Neural cell (in vitro differentiated cells): ENCODE measurements around the gene PCYT2. TPM values are rescaled to one million over a fixed set of nuclear protein-coding genes. Genes with fewer than 3 reads are reported as not detected.
A peak's percentile ranks its signal among the peaks of the same experiment; 100 is the strongest.

Experiments used
- H2AFZ ChIP-seq: fragments of 200-600, 300-800 bp; sonication (generic), shearing (Covaris generic); 2 replicates; pipeline ENCODE4 v1.6.0; 2014; ENCODE audit warnings: low read depth, mild to moderate bottlenecking, antibody characterized with exemption, low read length, moderate library complexity
- H3F3A ChIP-seq: fragments of 200-600 bp; shearing (Covaris generic); 2 replicates; pipeline ENCODE4 v1.6.1; 2016; ENCODE audit warnings: mild to moderate bottlenecking, moderate library complexity, mixed read lengths, antibody characterized with exemption, low read length; ENCODE audit not compliant: insufficient read depth, poor library complexity, severe bottlenecking
- H3K27ac ChIP-seq: fragments of 200-600, 300-800 bp; sonication (generic), shearing (Covaris generic); 2 replicates; pipeline ENCODE4 v1.5.1; 2014; ENCODE audit warnings: mild to moderate bottlenecking, low read length, moderate library complexity
- H3K27me3 ChIP-seq: fragments of 300-800, 200-600 bp; sonication (generic), shearing (Covaris generic); 2 replicates; pipeline ENCODE4 v1.6.0; 2014; ENCODE audit warnings: mild to moderate bottlenecking, low read depth, low read length, moderate library complexity; ENCODE audit not compliant: insufficient read depth
- H3K36me3 ChIP-seq: fragments of 300-800, 200-600 bp; sonication (generic), shearing (Covaris generic); 2 replicates; pipeline ENCODE4 v1.5.1; 2014; ENCODE audit warnings: mild to moderate bottlenecking, antibody characterized with exemption, low read length, moderate library complexity; ENCODE audit not compliant: insufficient read depth
- H3K4me2 ChIP-seq: fragments of 300-800, 200-600 bp; sonication (generic), shearing (Covaris generic); 2 replicates; pipeline ENCODE4 v1.6.0; 2014; ENCODE audit warnings: mild to moderate bottlenecking, low read length
- H3K4me3 ChIP-seq: fragments of 300-800, 200-600 bp; sonication (generic), shearing (Covaris generic); 2 replicates; pipeline ENCODE4 v1.5.1; 2014; ENCODE audit warnings: mild to moderate bottlenecking, low read length, moderate library complexity
- H3K79me2 ChIP-seq: fragments of 200-600 bp; shearing (Covaris generic); replicated peaks from 2 replicates; pipeline ENCODE4 v1.6.0; 2014; ENCODE audit warnings: mild to moderate bottlenecking, low read length, moderate library complexity; ENCODE audit not compliant: insufficient read depth
- H3K9ac ChIP-seq: fragments of 300-800, 200-600 bp; sonication (generic), shearing (Covaris generic); 2 replicates; pipeline ENCODE4 v1.6.1; 2016; ENCODE audit warnings: mild to moderate bottlenecking, low read length, mixed read lengths
- H3K9me2 ChIP-seq: fragments of 200-600 bp; shearing (Covaris generic); 2 replicates; pipeline ENCODE4 v1.6.1; 2016; ENCODE audit warnings: mild to moderate bottlenecking, low read length, mixed read lengths; ENCODE audit not compliant: insufficient read depth
- H3K9me3 ChIP-seq: fragments of 200-600, 300-800 bp; sonication (generic), shearing (Covaris generic); 2 replicates; pipeline ENCODE4 v1.6.1; 2016; ENCODE audit warnings: mild to moderate bottlenecking, mixed run types, low read length, moderate library complexity, mixed read lengths
- H4K20me1 ChIP-seq: fragments of 200-600 bp; shearing (Covaris generic); 2 replicates; pipeline ENCODE4 v1.6.1; 2016; ENCODE audit warnings: mild to moderate bottlenecking, mixed run types; ENCODE audit not compliant: insufficient read depth
- EP300 ChIP-seq: fragments of 450-650 bp; conservative IDR thresholded peaks from 2 replicates; pipeline ENCODE4 v1.6.1; 2014; ENCODE audit warnings: antibody characterized with exemption, mild to moderate bottlenecking, moderate library complexity; ENCODE audit not compliant: poor library complexity, severe bottlenecking
- EZH2 ChIP-seq: fragments of 200-600, 300-800 bp; shearing (Covaris generic), sonication (generic); IDR thresholded peaks from 2 replicates; pipeline ENCODE4 v1.6.1; 2014; ENCODE audit warnings: antibody characterized with exemption, low read length, borderline replicate concordance, mild to moderate bottlenecking; ENCODE audit not compliant: insufficient read depth, poor library complexity, severe bottlenecking
- MXI1 ChIP-seq: fragments of 450-650 bp; conservative IDR thresholded peaks from 2 replicates; pipeline ENCODE4 v1.6.1; 2014; ENCODE audit warnings: antibody characterized with exemption, mild to moderate bottlenecking; ENCODE audit not compliant: poor library complexity, severe bottlenecking
- POLR2AphosphoS5 ChIP-seq: IDR thresholded peaks from 2 replicates; pipeline ENCODE4 v1.6.1; 2012
- RAD21 ChIP-seq: fragments of 450-650 bp; conservative IDR thresholded peaks from 2 replicates; pipeline ENCODE4 v1.6.1; 2014; ENCODE audit warnings: antibody characterized with exemption, mild to moderate bottlenecking, moderate library complexity
- REST ChIP-seq: IDR thresholded peaks from 2 replicates; pipeline ENCODE4 v1.6.1; 2012; ENCODE audit warnings: borderline replicate concordance
- SMC3 ChIP-seq: fragments of 450-650 bp; conservative IDR thresholded peaks from 2 replicates; pipeline ENCODE4 v1.6.1; 2014; ENCODE audit warnings: antibody characterized with exemption, mild to moderate bottlenecking, moderate library complexity; ENCODE audit not compliant: poor library complexity
- TAF1 ChIP-seq: IDR thresholded peaks from 2 replicates; pipeline ENCODE4 v1.6.1; 2012; ENCODE audit warnings: low read depth
- polyA plus RNA-seq: library from polyadenylated mRNA; depleted of rRNA; stranded (reverse); fragments of >200 nt; gene quantifications from 2 replicates; pipeline ENCODE4 v1.2.3, GENCODE V29; 2014
- TF ChIP-seq, protein P1 (sequence below): fragments of 450-650 bp; IDR thresholded peaks from 2 replicates; pipeline ENCODE4 v1.5.1; 2014; ENCODE audit warnings: antibody characterized with exemption, mild to moderate bottlenecking, moderate library complexity; ENCODE audit not compliant: poor library complexity, severe bottlenecking

PCYT2 gene
- polyA plus RNA-seq, 1 donor from 2014 or later, result 35.3 TPM

DNA sequence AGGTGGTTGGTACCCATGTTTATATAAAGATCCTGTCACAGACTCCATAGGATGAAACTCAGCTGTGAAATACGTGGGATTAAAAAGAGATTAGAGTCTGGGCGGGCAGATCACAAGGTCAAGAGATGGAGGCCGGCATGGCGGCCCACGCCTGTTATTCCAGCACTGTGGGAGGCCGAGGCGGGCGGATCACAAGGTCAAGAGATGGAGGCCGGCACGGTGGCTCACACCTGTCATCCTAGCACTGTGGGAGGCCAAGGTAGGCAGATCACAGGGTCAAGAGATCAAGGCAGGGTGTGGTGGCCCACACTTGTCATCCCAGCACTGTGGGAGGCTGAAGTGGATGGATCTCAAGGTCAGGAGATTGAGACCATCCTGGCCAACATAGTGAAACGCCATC lies 15.8 kb downstream of the PCYT2 start:
- Histone ChIP-seq H3K27ac (no peak overlapping the region), H4K20me1 (no peaks in the 10 kb centered on the region), H3K9me2 (no peaks in the 10 kb centered on the region), H3K27me3 (no peaks in the 10 kb centered on the region), H3K9ac (no peak overlapping the region), H3K4me3 (no peak overlapping the region), H3K36me3 (no peaks in the 10 kb centered on the region), H3K4me2 (no peak overlapping the region), H3F3A (no peaks in the 10 kb centered on the region), H3K9me3 (no peaks in the 10 kb centered on the region), H3K79me2 (peaks cover 8% of the 10 kb centered on the region), H2AFZ (no peak overlapping the region)
- TF ChIP-seq TAF1 (no peak), SMC3 (no peak), EP300 (no peak), POLR2AphosphoS5 (no peak), RAD21 (no peak), REST (no peak), MXI1 (no peak), EZH2 (no peak)
- TF ChIP-seq, protein P1, sequence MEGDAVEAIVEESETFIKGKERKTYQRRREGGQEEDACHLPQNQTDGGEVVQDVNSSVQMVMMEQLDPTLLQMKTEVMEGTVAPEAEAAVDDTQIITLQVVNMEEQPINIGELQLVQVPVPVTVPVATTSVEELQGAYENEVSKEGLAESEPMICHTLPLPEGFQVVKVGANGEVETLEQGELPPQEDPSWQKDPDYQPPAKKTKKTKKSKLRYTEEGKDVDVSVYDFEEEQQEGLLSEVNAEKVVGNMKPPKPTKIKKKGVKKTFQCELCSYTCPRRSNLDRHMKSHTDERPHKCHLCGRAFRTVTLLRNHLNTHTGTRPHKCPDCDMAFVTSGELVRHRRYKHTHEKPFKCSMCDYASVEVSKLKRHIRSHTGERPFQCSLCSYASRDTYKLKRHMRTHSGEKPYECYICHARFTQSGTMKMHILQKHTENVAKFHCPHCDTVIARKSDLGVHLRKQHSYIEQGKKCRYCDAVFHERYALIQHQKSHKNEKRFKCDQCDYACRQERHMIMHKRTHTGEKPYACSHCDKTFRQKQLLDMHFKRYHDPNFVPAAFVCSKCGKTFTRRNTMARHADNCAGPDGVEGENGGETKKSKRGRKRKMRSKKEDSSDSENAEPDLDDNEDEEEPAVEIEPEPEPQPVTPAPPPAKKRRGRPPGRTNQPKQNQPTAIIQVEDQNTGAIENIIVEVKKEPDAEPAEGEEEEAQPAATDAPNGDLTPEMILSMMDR, result no peak

DNA sequence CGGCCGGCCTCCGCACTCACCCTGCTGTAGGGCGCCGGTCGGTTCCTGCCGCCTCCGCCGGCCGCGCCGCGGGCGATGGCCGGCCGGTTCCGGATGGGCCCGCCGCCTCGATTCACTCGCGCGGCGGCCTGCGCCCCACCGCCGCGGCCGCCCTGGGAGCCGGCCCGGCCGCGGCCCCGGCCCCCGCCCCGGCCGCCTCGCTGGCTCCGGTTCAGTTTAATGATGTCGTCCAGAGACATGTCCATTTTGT lies 20.0 kb downstream of the PCYT2 start:
- H3K9ac ChIP-seq, result peak overlapping the region; percentile 74

More for the DNA sequence above, 20.0 kb downstream of the PCYT2 start:
- H3K79me2 ChIP-seq, result peaks cover 13% of the 10 kb centered on the region
- no peak overlapping the region for H2AFZ ChIP-seq
- no peaks in the 10 kb centered on the region for H3K9me2 ChIP-seq
- H3K36me3 ChIP-seq, result no peaks in the 10 kb centered on the region
- H3K27me3 ChIP-seq, result no peaks in the 10 kb centered on the region
- H3F3A ChIP-seq, result no peaks in the 10 kb centered on the region
- no peak overlapping the region for H3K27ac ChIP-seq
- H3K4me3 ChIP-seq, result peak overlapping the region; percentile 88
- H3K9me3 ChIP-seq, result no peaks in the 10 kb centered on the region
- no peak for TF ChIP-seq SMC3
- TF ChIP-seq, protein P1, result no peak
- TF ChIP-seq RAD21, result no peak
- TF ChIP-seq REST, result no peak
- no peak for TF ChIP-seq TAF1
- TF ChIP-seq MXI1, result no peak
- no peak for TF ChIP-seq EZH2
- TF ChIP-seq POLR2AphosphoS5, result no peak
- no peak for TF ChIP-seq EP300
- no peak overlapping the region for H3K4me2 ChIP-seq
- H4K20me1 ChIP-seq, result no peaks in the 10 kb centered on the region
